Stimulated activated CD4-positive, alpha-beta T cell treated with anti-CD3 and anti-CD28 coated beads, TNF-alpha, amount 100 ng/mL, for 1 hour (primary cell): ENCODE data around the gene PCID2.

Experiments used
- DNase-seq, 3 donors: peaks; one replicate each; pipeline ENCODE4 v3.0.0-alpha.2; 2020; ENCODE audit warnings: low read depth in 3 of 3, low spot score in 1 of 3

The PCID2 gene

GRCh38 chr13:113220141-113220598 is 11.7 kb upstream of the PCID2 start:
- no peak for DNase-seq

GRCh38 chr13:113219256-113219940 is 10.9 kb upstream of the PCID2 start:
- DNase-seq = no peak

- DNase-seq = no peak
These were observed 10.1 kb upstream of the PCID2 start for GRCh38 chr13:113218586-113218985.

GRCh38 chr13:113216254-113217048 is 8.0 kb upstream of the PCID2 start:
- DNase-seq = no peak

- no peak for DNase-seq
These were observed 3.3 kb upstream of the PCID2 start for GRCh38 chr13:113211774-113212173.

- DNase-seq = no peak
These were observed 2.4 kb upstream of the PCID2 start for GRCh38 chr13:113210833-113211232.

- DNase-seq = peak; percentile 26 to 50 (median 47)
These were observed 1.4 kb upstream of the PCID2 start for GRCh38 chr13:113209759-113210421.

GRCh38 chr13:113209336-113209758 is 878 bp upstream of the PCID2 start, which contains the start of gene CUL4A:
Gene CUL4A (plus strand): TSS chr13:113209613. CDS start chr13:113209628, 15 bp downstream.
- peak; percentile 38 to 64 (median 51) for DNase-seq

- no peak for DNase-seq
These were observed 514 bp downstream of the PCID2 start for GRCh38 chr13:113207890-113208420.

- DNase-seq = no peak
These were observed 1.0 kb downstream of the PCID2 start for GRCh38 chr13:113207460-113207859.

GRCh38 chr13:113205428-113205931 is 3.0 kb downstream of the PCID2 start:
- no peak for DNase-seq

GRCh38 chr13:113204378-113204734 is 4.1 kb downstream of the PCID2 start:
- DNase-seq = no peak

GRCh38 chr13:113203507-113204377 is 4.7 kb downstream of the PCID2 start:
- DNase-seq = no peak

GRCh38 chr13:113202912-113203311 is 5.6 kb downstream of the PCID2 start:
- DNase-seq = no peak

GRCh38 chr13:113201815-113202214 is 6.7 kb downstream of the PCID2 start:
- no peak for DNase-seq

GRCh38 chr13:113196970-113197737 is 11.3 kb downstream of the PCID2 start:
- DNase-seq = no peak

GRCh38 chr13:113195360-113195759 is 13.1 kb downstream of the PCID2 start:
- DNase-seq = no peak

GRCh38 chr13:113192902-113193301 is 15.6 kb downstream of the PCID2 start:
- DNase-seq = no peak

- DNase-seq = no peak
These were observed 16.2 kb downstream of the PCID2 start for GRCh38 chr13:113192279-113192678.

GRCh38 chr13:113190181-113190580 is 18.3 kb downstream of the PCID2 start:
- DNase-seq = no peak
